Left renal cortex interstitium (tissue), 4 donors: ENCODE measurements around the gene ZMPSTE24. TPM values are rescaled to one million over a fixed set of nuclear protein-coding genes. Genes with fewer than 3 reads are reported as not detected.

Experiments
- DNase-seq, 4 donors: peaks; one replicate each; pipeline ENCODE4 v3.0.0-alpha.2; 2013; ENCODE audit warnings: low read depth in 4 of 4, low spot score in 2 of 4, missing footprints in 1 of 4
- polyA plus RNA-seq, 4 donors: library from polyadenylated mRNA; unstranded; fragments of 120-200 nt; gene quantifications; one replicate each; pipeline ENCODE4 v1.2.1, GENCODE V29; 2013; ENCODE audit not compliant: insufficient read length in 4 of 4

The ZMPSTE24 gene
- polyA plus RNA-seq, 4 donors = 50.1 to 61.7 (median 55.9) TPM

DNA sequence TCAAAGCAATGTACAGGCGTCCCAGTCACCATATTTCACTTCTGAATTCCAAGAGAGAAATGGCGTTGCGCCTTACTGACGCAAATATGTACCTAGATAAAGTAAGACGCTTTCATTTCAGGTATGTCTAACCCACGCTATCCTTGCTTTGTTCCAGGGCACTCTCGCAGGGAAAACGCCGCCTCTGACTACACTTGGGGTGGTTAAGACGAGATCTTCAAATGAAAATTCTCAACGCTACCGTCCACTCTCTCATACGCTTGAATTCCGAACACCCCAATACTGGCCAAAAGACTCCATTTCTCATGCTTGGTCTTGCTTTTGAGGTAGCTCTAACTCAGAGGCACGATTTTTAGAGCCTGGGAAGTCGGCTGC is 736 bp upstream of the ZMPSTE24 start:
- no peak for DNase-seq

DNA sequence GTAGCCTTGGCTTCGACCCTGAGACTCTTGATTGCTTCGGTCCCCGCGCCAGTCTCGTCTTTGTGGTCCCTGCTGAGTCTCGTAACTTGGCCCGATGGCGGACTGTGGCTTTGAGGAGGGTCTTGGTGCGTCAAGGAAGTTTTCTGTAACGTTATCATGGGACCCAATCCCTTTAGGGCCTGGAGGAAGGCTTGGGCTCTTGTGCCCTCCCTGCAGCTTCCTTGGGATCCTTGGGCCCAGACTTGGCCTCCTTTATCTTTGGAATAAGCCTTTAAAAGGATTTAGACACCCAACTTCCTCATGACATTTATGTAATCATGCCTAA is 371 bp downstream of the ZMPSTE24 start:
- DNase-seq = no peak

DNA sequence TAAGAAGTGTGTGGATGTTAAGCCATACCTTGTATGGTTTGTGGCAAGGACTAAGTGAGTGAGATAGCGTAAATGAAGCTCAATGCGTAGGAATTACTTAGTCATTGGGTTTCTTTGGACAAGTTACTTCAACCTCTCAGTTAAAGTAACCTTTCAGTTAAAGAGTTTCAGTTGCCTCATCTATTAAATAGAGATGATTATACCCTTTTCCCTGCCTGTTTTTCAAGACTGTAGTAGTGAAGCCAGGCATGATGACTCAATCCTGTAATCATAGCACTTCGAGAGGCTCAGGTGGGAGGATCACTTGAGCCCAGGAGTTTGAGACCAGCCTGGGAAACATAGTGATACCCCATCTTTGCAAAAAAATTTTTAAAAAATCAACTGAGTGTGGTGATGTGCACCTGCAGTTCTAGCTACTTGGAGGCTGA is 6.3 kb downstream of the ZMPSTE24 start:
- no peak for DNase-seq

DNA sequence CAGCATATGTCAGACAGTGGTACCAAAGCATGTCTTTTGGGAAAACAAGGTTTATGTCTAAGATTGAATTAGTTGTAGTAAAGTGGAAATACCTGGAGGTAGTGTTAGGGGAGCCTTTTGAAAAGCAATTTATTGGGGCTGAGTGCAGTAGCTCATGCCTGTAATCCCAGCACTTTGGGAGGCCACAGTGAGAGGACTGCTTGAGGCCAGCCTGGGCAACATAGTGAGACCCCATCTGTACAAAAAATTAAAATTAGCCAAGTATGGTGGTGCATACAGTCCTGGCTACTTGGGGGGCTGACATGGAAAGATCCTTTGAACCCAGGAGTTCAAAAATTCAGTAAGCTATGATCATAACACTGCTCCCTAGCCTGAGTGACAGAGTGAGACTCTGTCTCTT is 7.3 kb downstream of the ZMPSTE24 start:
- no peak for DNase-seq

DNA sequence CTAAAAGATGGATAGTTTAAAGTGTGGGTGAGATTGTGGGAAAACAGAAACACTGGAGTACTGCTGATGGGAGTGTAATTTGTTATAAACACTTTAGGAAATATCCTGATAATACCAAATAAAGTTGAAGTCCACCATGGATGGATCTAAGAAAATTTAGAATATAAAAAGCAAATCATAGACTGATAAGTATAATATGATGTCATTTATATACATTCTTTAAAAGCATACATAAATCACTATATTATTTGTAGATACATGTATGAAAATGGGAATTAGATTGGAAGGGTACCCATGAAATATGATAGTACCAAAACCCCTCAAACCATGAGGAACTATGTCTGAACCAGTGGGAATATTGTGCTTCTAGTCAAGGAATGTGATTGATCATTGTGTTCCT is 7.9 kb downstream of the ZMPSTE24 start:
- no peak for DNase-seq

DNA sequence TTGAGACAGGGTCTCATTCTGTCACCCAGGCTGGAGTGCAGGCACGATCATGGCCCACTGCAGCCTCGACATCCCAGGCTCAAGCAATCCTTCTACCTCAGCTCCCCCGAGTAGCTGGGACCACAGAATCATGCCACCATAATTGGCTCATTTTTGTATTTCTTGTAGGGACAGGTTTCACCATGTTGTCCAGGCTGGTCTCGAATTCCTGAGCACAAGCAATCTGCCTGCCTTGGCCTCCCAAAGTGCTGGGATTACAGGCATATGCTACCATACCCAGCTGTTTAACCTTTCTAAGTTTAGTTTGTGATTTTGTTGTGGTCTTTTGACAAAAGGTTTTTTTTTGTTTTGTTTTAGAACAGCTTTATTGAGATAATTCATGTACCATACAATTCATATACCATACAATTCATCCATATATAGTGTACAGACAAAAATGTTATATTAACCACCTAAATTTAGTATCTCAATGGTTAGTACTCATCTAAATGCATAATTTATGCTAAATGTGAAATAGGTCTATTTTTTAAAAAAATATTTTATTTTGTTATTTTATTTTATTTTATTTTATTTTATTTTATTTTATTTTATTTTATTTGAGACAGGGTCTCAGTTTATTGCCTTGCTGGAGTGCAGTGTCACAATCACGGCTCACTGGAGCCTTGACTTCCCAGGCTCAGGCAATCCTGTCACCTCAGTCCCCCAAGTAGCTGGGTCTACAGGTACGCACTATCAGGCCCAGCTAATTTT is 8.9 kb downstream of the ZMPSTE24 start:
- DNase-seq = no peak

DNA sequence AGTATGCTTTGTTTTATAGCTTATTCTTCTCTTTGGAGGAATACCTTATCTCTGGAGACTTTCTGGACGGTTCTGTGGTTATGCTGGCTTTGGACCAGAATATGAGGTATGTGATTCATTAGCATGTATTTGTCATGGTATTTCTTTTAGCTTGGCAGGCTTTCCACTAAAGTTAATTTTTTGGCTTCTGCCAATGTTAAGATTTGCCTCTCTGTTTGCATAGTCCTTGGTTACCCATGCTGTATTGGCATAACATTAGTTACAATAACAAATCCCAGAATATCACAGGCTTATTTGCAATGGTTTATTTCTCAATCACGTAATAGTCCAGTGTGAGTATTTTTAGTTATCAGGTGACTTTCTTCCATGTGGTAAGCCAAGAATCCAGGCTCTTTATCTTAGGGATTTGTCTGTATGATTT is 9.7 kb downstream of the ZMPSTE24 start:
- DNase-seq = no peak

DNA sequence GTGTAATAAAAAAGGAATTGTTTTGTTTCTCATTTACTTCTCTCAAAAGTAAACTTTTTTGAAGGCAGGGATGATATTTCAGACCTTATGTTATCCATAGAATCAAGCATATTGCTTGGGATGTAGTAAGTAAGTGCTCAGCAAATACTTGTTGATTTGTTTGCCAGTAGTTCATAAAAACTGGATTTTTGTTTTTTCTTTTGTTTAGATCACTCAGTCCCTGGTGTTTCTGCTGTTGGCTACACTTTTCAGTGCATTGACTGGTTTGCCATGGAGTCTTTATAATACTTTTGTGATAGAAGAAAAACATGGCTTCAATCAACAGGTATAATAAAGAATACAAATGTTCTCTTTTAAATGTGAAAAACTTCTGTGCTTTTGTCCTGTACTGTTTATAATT is 10.2 kb downstream of the ZMPSTE24 start:
- no peak for DNase-seq

DNA sequence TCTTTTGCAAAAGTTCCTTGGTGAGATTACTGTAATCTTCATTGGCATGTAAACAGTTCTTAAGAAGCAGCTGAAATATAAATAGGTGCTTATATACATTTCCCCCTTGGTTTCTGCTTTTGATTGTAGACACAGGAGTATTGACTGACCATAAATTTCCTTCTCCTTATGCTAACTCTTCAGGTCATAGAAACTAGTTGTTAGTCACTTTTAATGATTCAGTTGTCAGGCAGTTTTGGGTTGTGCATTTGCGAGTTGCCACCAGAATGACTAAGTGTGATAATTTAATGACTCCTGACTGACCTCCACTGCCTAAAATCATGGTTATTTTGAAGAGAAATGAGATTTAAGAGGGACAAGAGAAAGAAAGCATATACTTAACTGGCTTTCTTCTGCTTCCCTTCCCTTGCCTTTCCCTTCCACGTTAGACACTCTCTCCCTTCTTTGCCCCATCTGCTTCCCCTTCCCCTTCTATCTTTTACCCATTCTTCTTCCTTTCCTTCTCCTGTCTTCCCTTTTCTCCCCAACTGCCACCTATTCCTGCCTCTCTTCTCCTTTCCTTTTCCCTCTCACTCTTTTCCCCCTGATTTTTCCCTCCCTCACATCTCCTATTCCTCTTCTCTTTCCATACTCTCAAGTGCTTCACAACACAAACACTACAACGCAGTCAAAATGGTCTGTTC is 12.3 kb downstream of the ZMPSTE24 start:
- no peak for DNase-seq

DNA sequence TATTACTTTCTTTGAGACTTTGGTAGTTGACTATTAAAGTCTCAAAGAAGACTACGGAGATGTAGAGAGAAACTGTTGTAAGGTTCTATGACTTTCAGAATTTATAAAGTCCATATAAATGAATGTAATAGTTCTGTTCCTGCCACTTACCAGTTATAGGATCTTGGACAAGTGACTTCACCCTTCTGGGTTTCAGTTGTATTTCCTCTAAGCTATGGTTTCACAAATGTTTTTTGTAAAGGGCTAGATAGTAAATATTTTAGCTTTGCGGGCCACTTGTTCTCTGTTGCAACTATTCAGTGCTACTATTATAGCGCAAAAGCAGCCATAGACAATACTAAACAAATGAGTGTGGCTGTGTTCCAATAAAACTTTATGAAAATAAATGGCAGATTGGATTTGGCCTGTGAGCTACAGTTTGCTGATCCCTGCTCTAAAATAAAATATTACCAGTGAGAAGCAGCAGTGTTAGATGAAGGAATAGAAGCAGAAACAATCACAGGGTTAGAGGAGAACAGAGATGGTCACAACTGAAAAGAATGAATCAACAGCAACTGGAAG is 14.7 kb downstream of the ZMPSTE24 start:
- DNase-seq = no peak

DNA sequence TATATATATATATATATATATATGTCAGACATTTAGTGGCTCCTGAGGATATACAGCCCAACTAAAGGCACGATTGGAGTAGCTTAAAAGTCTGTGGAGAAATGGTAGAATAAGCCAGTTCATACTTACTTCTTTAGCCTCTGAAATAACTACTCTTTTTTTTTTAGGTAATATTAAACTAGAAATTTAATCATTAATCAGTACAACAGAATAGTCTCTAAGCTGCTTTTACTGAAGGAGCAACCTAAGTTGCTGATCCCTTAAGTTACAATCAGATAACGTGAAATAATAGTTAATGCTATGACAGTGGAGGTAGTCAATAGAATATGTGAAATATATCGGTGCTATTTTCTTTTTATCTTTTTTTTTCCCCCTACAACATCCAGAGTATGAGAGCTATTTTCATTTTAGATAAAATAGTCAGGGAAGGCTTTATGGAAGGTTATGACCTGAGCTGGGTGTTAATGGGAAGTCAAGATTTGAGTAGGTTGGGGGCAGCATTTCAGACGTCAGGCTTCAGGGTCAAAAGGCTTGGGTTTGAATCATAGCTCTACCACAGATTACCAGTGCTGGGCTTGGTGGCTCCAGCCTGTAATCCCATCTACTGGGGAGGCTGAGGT is 15.6 kb downstream of the ZMPSTE24 start:
- no peak for DNase-seq

DNA sequence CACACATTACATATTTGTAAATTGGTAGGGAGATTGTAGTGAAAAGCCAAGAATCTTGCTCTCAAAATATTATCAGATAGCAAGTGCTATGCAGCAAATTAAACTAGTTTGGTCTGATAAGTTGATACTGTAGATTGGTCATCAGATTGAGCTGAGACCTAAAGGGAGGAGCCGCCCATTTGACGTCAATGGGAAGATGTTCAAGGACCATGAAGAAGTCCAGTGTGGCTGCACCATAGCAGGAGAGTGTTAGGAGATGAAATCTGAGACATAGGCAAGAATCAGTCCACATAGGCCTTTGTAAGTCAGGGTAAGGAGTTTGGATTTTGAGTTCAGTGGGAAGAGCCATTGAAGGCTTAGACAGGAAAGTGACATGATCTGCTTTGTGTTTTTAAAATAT is 16.3 kb downstream of the ZMPSTE24 start:
- no peak for DNase-seq

DNA sequence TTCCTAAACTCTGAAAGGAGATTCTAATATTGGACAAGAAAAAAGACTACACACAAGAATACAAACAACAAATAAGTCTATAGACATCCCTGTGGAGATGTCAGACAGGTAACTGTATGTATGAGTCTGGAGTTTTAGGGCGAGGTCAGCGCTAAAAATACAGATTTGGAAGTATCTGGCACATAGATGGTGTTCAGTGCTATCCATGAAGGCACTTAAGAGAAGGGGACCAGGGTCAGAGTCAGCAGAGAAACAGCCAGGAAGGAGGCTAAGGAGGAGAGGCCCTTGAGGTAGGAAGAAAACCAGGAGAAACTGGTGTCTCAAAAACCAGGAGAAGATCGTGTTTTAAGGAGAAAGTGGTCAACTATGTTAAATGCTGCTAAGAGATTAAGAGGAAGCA is 18.1 kb downstream of the ZMPSTE24 start:
- DNase-seq = no peak

DNA sequence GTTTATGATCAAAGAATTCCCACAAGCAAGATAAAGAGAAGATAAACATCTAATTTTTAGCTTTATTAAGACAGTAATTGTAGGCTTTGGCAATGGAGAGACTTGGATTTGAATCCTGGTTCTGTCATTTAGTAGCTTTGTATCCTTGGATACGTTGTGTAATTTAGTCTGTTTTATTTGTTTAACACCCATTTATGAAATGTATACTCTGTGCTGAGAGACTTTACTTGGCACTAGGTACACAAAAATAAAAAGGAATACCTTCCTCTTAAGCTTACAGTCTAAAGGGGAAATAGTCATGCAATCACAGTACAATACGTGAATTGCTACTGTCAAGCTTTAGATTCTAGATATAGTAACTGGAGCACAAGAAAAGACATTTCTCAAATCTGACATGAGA is 23.8 kb downstream of the ZMPSTE24 start:
- DNase-seq = no peak

DNA sequence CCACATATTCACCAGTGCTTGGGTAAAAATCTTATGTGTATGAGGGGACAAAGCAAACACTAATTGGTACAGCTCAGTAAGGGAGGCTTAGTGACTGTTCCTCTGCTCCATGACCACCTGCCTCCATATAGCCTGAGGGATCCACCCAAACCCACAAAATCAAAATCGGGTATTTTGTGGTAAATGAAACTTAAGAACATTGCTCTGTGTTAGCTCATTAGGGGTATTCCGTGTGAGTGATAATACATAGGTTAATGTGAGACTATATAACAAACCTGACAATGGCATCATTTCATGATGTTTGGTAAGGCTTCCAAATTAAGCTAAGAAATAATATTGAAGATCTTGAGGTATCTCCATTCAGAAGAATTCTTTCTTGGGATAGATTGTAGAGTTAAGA is 33.3 kb downstream of the ZMPSTE24 start:
- no peak for DNase-seq

DNA sequence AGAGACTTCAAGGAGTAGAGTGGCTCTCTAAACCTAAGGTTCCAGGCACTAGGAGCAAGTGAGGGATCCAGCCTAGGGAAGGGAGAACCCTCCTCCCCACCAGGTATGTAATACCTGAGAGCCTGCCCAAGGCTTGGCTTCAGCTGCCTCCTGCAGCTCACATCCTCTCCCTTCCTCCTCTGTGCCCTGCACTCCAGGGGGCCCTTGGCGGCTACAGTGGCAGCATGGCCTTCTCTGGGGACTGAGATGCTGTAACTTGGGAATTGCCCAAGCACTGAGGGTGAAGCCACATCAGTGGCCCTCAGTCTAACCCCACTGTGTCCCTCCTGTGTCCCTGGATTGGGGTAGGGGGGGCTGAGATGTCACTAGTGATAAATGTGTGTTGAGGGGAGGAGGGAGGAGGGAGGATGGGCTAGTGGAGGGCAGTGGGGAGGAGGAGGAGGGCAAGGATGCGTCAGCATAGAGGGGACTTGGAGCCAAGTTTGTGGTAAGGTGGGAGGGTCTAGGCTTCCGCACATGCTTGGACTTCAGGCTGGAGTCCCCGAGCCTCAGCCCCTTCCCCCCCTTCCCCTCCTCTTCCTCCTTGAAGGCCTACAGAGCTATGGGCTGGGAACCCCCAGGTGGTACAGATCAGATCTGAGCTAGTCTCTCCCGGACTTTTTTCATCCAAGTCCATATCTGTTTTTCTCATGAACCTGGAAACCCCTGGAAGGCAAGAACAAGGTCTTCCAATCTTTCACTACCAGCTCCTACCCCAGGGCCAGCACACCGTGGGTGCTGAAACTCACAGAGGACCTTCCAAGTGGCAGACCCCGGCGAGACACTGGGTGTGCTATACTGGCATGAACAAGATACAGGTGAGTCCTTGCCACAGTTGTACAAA is 41.6 kb downstream of the ZMPSTE24 start:
- DNase-seq = no peak

DNA sequence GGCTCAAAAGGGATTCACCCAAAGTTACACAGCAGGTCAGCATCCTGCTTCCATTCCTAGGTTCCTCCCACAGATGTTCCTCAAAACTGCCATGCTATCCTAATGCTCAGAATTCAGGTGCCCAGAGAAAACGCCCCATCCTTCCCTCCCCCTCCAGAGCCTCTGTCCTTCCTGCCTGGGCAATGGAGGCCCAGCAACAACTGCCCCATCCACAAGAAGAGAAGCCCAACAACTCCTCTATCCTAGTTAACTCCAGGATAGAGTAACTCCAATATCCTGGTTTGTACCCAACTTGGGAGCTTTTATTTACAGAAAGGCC is 42.2 kb downstream of the ZMPSTE24 start:
- DNase-seq = no peak

DNA sequence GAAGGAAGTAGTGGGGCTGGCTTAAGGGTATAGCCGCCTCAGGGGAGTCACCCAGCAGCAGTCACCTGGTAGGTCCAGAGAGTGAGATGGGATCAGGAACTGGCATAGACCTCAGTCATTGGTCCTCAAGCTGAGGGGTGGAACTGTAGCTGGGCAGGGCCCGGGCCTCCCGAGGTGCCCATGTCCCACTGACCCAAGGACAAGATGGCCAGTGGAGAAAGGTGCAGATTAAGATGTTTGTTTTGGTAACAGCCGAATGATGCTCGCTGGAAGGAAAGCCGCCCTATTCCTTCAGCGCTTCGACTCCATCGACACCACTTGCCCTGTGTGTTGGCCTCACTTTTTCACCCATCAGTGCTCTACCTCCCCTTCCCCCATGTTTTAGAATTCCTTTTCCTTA is 42.6 kb downstream of the ZMPSTE24 start:
- no peak for DNase-seq

DNA sequence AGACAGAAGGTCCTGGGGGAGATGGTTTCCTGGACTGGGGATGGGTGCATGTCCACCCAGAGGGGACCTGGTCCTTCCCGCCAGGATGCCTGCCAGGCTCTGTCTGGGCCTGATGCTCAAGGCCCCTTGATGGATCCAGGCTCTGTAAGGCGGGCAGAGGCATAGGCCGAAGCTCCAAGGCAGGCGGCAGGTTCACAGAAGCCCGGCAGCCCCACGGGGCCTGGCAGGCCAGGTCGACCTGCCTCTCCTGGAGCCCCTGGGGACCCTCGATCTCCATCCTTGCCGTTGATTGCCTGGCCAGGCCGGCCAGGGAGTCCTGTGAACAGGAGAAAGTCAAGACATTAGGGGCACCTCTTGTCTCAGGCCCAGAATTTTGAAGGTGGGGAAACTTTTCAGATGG is 43.0 kb downstream of the ZMPSTE24 start:
- no peak for DNase-seq

DNA sequence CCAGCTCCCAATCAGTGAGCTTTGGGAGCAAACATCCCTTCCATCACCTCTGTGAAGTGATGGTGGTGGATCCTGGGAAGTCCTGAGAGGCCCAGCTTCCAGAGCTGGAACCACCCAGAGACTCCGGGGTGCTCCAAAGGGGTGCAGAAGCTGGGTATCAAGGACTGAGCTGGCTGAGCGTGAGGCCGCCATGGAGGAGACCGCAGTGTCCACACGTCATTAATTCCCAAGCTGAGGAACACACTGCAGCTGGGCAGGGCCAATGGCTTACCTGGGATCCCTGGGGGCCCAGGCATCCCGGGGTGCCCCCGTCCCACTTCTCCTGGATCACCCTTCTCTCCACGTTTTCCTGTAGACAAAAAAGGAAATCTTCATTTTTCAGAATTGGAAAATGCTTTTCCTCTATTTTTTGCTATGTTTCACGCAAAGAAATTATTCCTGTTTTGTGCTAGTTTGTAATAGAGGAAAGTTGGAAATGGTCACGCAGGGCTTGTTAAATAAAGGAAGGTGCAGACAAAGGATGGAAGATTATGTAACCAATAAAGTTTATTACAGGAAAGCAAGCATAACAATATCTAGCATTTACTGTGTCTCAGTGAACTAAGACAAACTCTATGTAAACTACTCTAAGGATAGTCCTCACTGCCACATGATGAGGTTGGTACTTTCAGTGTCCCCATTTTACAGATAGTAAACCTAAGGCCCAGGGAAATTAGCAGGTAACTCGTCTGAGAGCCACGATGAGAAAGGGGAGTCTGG is 43.7 kb downstream of the ZMPSTE24 start:
- DNase-seq = no peak
